Osteocyte (in vitro differentiated cells): ENCODE measurements around the gene LRRC23. TPM values are rescaled to one million over a fixed set of nuclear protein-coding genes. Genes with fewer than 3 reads are reported as not detected.
A peak's percentile ranks its signal among the peaks of the same experiment; 100 is the strongest.
"Not testable (repeated sequence)": the region's sequence is repeated elsewhere in the genome, so short reads cannot be mapped to it uniquely, and the experiment has no call there.

ENCODE experiments used
- DNase-seq: peaks from one replicate; pipeline ENCODE4 v3.0.0; 2021; ENCODE audit warnings: mixed read lengths; ENCODE audit not compliant: unreplicated experiment; ENCODE audit errors: extremely low spot score
- H3K27ac Mint-ChIP-seq: one replicate; pipeline ENCODE4 v1.8.0; 2021; ENCODE audit warnings: mild to moderate bottlenecking, mixed read lengths; ENCODE audit not compliant: unreplicated experiment
- H3K27me3 Mint-ChIP-seq: one replicate; pipeline ENCODE4 v1.8.0; 2021; ENCODE audit warnings: mixed read lengths; ENCODE audit not compliant: unreplicated experiment
- H3K36me3 Mint-ChIP-seq: one replicate; pipeline ENCODE4 v1.8.0; 2021; ENCODE audit warnings: mixed read lengths; ENCODE audit not compliant: unreplicated experiment
- H3K4me1 Mint-ChIP-seq: one replicate; pipeline ENCODE4 v1.8.0; 2021; ENCODE audit warnings: mixed read lengths; ENCODE audit not compliant: unreplicated experiment
- H3K4me3 Mint-ChIP-seq: one replicate; pipeline ENCODE4 v1.8.0; 2021; ENCODE audit warnings: mild to moderate bottlenecking, moderate library complexity, mixed read lengths; ENCODE audit not compliant: unreplicated experiment
- H3K9me3 Mint-ChIP-seq: one replicate; pipeline ENCODE4 v1.8.0; 2021; ENCODE audit warnings: mixed read lengths; ENCODE audit not compliant: unreplicated experiment
- CTCF ChIP-seq: fragments of 200-600 bp; sonication (generic); IDR thresholded peaks from 2 replicates; pipeline ENCODE4 v1.5.0; 2021; ENCODE audit warnings: antibody characterized with exemption, mild to moderate bottlenecking, moderate library complexity
- total RNA-seq: library from RNA; stranded (reverse); gene quantifications from 2 replicates; pipeline ENCODE4 v1.2.1, GENCODE V29; 2021

LRRC23 gene
- total RNA-seq, 1 donor from 2014 or later: 11.3 TPM

DNA sequence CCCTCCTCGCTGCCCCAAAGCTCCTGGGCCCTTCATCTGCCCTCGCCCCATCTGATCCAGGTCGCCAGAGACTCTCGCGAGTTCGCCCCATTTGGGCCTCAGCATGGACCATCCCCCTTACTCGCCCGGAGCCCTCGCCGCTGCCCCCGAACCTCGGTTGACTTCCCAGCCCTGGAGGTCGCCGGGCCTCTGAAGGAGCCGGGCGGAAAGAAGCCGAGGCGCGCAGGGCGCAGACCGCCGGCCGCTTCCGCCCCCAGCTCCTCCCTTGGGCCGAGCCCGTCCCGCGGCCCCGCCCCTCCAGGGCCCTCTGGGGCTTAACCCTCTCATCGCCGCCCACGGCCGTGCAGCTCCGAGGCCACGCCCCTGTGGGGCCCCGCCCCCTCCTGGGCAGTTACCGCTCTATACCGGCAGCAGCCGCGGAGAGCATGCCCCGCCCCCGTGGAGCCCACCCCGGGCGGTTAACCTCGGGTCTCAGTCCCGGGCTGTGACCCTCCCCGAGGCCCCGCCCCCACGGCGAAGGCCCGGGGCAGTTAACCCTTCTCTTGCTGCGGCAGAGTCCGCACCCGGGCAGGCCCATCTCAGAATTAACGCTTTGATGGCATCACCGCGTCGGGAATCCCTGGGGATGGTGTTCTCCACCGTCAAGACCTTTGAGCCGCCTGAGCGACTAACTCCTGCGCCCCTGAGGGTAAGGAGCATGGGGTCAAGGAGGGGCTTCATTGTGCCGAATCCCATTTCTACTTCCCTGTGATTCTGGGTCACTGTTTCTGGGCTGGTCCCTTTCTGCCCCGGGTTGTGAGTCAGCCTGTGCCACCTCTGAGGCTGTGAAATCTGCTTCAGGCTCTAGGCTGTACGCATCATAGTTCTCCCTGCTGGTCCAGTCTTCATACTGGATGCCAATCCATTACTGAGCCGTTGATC is 31.3 kb upstream of the LRRC23 start, which contains the start of gene SPSB2:
Gene SPSB2 (minus strand): TSS at position 210 of the 921 bp plus-strand sequence. CDS start 402 bp downstream, outside the sequence.
- H3K4me3 Mint-ChIP-seq: peak within 1 kb of the TSS; percentile 86
- TF ChIP-seq CTCF: no peak
- peak within 1 kb of the TSS; percentile 88 for H3K27ac Mint-ChIP-seq
- H3K4me1 Mint-ChIP-seq: peaks cover 41% of the 10 kb centered on the region
- DNase-seq: peak; percentile 98
- H3K9me3 Mint-ChIP-seq: no peaks in the 10 kb centered on the region
- H3K27me3 Mint-ChIP-seq: no peaks in the 10 kb centered on the region
- H3K36me3 Mint-ChIP-seq: peaks cover 26% of the 10 kb centered on the region

DNA sequence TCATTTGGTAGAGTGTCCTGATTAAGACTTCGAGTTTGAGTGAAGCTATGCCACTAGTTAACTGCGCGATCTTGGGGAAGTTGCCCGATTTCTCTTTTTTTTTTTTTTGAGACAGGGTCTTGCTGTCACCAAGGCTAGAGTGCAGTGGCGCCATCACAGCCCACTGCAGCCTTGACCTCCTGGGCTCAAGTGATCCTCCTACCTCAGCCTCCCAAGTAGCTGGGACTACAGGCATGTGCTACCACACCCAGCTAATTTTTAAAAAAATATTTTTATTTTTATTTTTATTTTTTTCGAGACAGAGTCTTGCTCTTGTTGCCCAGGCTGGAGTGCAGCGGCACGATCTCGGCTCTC is 30.6 kb upstream of the LRRC23 start:
- H3K27me3 Mint-ChIP-seq, DNase-seq, H3K9me3 Mint-ChIP-seq: not testable (repeated sequence)
- Mint-ChIP-seq H3K4me1 (peaks cover 35% of the 10 kb centered on the region), H3K36me3 (peaks cover 26% of the 10 kb centered on the region), H3K27ac (peak overlapping the region; percentile 88), H3K4me3 (peak overlapping the region; percentile 86)

GRCh38 chr12:6879824-6880223 is 24.8 kb upstream of the LRRC23 start:
- not testable (repeated sequence) for H3K27me3 Mint-ChIP-seq, DNase-seq, H3K4me1 Mint-ChIP-seq, H3K9me3 Mint-ChIP-seq, H3K36me3 Mint-ChIP-seq, H3K4me3 Mint-ChIP-seq
- H3K27ac Mint-ChIP-seq: peak overlapping the region; percentile 31

GRCh38 chr12:6883252-6883651 is 21.4 kb upstream of the LRRC23 start:
- Mint-ChIP-seq H3K4me1 (no peaks in the 10 kb centered on the region), H3K36me3 (no peaks in the 10 kb centered on the region), H3K9me3 (no peaks in the 10 kb centered on the region), H3K27ac (no peak overlapping the region), H3K4me3 (no peak overlapping the region), H3K27me3 (no peaks in the 10 kb centered on the region)
- no peak for DNase-seq
- TF ChIP-seq CTCF: no peak

GRCh38 chr12:6883683-6884082 is 20.9 kb upstream of the LRRC23 start:
- DNase-seq: no peak
- Mint-ChIP-seq H3K9me3 (no peaks in the 10 kb centered on the region), H3K27me3 (no peaks in the 10 kb centered on the region), H3K4me1 (no peaks in the 10 kb centered on the region), H3K27ac (no peak overlapping the region), H3K36me3 (no peaks in the 10 kb centered on the region), H3K4me3 (no peak overlapping the region)
- TF ChIP-seq CTCF: no peak

DNA sequence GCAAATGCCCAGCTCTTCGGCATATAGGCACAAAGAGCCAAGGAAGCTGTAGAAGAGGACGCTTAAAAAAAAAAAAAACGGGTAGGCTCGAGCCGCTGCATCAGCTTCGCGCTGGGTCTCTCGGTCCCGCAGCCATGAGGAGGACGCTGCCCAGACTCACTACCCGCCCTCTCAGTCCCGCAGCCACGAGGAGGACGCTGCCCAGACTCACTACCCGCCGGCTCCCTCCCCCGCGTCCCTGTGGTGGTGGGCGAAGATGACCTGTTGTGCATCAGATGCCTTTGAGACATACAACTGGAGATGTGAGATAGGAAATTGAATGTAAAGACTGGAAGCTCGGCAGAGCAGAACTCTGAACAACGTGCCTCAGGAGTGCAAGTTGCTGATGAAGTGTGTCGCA is 20.1 kb upstream of the LRRC23 start:
- Mint-ChIP-seq H3K4me1 (no peaks in the 10 kb centered on the region), H3K27ac (no peak overlapping the region), H3K36me3 (no peaks in the 10 kb centered on the region), H3K9me3 (no peaks in the 10 kb centered on the region), H3K27me3 (no peaks in the 10 kb centered on the region), H3K4me3 (no peak overlapping the region)
- TF ChIP-seq CTCF: no peak
- DNase-seq: no peak

DNA sequence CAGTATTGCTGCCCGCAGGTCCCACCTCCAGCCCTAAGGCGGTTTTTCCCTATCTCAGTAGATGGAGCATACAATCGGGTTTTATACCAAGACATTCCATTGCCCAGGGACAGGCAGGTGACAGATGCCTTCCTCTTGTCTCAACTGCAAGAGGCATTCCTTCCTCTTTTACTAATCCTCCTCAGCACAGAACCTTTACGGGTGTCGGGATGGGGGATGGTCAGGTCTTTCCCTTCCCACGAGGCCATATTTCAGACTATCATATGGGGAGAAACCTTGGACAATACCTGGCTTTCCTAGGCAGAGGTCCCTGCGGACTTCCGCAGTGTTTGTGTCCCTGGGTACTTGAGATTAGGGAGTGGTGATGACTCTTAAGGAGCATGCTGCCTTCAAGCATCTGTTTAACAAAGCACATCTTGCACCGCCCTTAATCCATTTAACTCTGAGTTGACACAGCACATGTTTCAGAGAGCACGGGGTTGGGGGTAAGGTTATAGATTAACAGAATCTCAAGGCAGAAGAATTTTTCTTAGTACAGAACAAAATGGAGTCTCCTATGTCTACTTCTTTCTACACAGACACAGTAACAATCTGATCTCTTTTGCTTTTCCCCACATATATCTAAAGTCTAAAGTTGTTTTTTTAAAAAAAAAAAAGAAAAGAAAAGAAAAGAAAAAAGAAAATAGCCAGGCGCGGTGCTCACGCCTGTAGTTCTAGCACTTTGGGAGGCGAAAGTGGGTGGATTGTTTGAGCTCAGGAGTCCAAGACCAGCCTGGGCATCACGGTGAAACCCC is 18.2 kb upstream of the LRRC23 start:
- H3K4me3 Mint-ChIP-seq, H3K27me3 Mint-ChIP-seq, H3K36me3 Mint-ChIP-seq, DNase-seq, H3K9me3 Mint-ChIP-seq, H3K4me1 Mint-ChIP-seq: not testable (repeated sequence)
- H3K27ac Mint-ChIP-seq: peak overlapping the region; percentile 35
